Left lung (tissue), 10 donors: ENCODE measurements around the gene MAT2A. TPM values are rescaled to one million over a fixed set of nuclear protein-coding genes. Genes with fewer than 3 reads are reported as not detected.
A peak's percentile ranks its signal among the peaks of the same experiment; 100 is the strongest.

Experiments used
- ATAC-seq: fragments of 200-7000 bp; cut with Tn5 transposase; one replicate; pipeline ENCODE4 v1.9.1; 2020; ENCODE audit warnings: moderate library complexity
- DNase-seq, 4 donors: peaks; one replicate each; pipeline ENCODE4 v3.0.0-alpha.2; 2013 to 2020
- H3K27ac ChIP-seq, 2 donors: fragments of 200-600 bp; sonication (generic) in 1 of 2; one replicate each; pipeline versions ENCODE4 v1.5.0 to v1.8.0; 2020 to 2021
- H3K27me3 ChIP-seq, 2 donors: fragments of 200-600 bp; sonication (generic) in 1 of 2; one replicate each; pipeline versions ENCODE4 v1.5.0 to v1.8.0; 2020 to 2021
- H3K36me3 ChIP-seq, 2 donors: fragments of 200-600 bp; sonication (generic) in 1 of 2; one replicate each; pipeline versions ENCODE4 v1.5.0 to v1.8.0; 2020 to 2021
- H3K4me1 ChIP-seq, 2 donors: fragments of 200-600 bp; one replicate each; pipeline ENCODE4 v1.8.0; 2021
- H3K4me3 ChIP-seq, 2 donors: fragments of 200-600 bp; sonication (generic) in 1 of 2; one replicate each; pipeline versions ENCODE4 v1.5.0 to v1.8.0; 2020 to 2021; ENCODE audit warnings: mild to moderate bottlenecking in 1 of 2
- H3K9me3 ChIP-seq, 2 donors: fragments of 200-600 bp; sonication (generic) in 1 of 2; one replicate each; pipeline versions ENCODE4 v1.5.0 to v1.8.0; 2020 to 2021
- CTCF ChIP-seq, 2 donors: fragments of 200-600 bp; sonication (generic) in 1 of 2; IDR thresholded peaks; one replicate each; pipeline versions ENCODE4 v1.5.0 to v1.8.0; 2021; ENCODE audit warnings: antibody characterized with exemption in 2 of 2
- intact Hi-C, 2 donors: fragments of 100-400 bp; cut with DNase I; formaldehyde crosslinking; loops; one replicate each; pipeline versions ENCODE4 v1.11.2 to v1.14.2; 2022
- polyA plus RNA-seq, 6 donors: library from polyadenylated mRNA; unstranded; fragments of 120-200 nt; gene quantifications; one replicate each; pipeline ENCODE4 v1.2.1, GENCODE V29; 2013; ENCODE audit not compliant: insufficient read length in 6 of 6
- total RNA-seq, 2 donors: library from RNA; stranded (reverse); fragmentation: NEBNext Ultra II Directional; extraction: Animal tissue kit (Norgen Biotek cat#: 25700); gene quantifications; one replicate each; pipeline ENCODE4 v1.2.1, GENCODE V29; 2021
- donor health status: DM: no; HTN: yes; CAD: no.
- donor health status: DM: no; HTN: no; CAD: no.

The MAT2A gene
- total and polyA plus RNA-seq, 8 donors, result 135 to 341 (median 295) TPM

- intact Hi-C loops, result no loop called here
- TF ChIP-seq CTCF (IDR thresholded peaks at IDR 0.05), result no peak
- DNase-seq (no peak), ATAC-seq (peak; percentile 33)
- Histone ChIP-seq H3K4me3 (no peak overlapping the region), H3K4me1 (peaks cover 4 to 11% of the 10 kb centered on the region in 2 donors), H3K27me3 (no peaks in the 10 kb centered on the region), H3K27ac (no peak overlapping the region), H3K36me3 (no peaks in the 10 kb centered on the region), H3K9me3 (no peaks in the 10 kb centered on the region)
These were observed 27.8 kb upstream of the MAT2A start for GRCh38 chr2:85511008-85511811.

DNA sequence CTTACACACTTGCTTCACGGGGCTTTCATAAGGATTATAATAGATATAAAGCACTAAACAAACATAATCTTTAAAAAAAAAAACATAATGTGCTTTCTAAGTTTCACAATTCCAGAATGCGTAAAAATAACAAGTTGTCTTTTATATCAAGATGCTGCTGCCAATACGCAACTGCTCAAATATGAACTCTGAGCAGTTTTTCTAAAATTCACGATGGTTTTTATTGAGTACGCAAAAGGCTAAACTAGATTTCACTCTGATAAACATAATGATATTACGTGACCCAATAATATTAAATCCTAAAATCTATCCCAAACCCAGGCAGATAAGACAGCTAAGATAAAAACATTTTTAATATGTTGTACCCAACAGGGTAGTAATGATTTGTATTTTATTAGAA lies 24.6 kb upstream of the MAT2A start:
- Histone ChIP-seq H3K9me3 (no peaks in the 10 kb centered on the region), H3K4me1 (peaks cover 4 to 22% of the 10 kb centered on the region in 2 donors), H3K4me3 (no peak overlapping the region), H3K36me3 (no peaks in the 10 kb centered on the region), H3K27me3 (no peaks in the 10 kb centered on the region), H3K27ac (no peak overlapping the region)
- ATAC-seq, result no peak
- no peak for DNase-seq
- intact Hi-C loops, result no loop called here
- TF ChIP-seq CTCF (IDR thresholded peaks at IDR 0.05), result no peak

DNA sequence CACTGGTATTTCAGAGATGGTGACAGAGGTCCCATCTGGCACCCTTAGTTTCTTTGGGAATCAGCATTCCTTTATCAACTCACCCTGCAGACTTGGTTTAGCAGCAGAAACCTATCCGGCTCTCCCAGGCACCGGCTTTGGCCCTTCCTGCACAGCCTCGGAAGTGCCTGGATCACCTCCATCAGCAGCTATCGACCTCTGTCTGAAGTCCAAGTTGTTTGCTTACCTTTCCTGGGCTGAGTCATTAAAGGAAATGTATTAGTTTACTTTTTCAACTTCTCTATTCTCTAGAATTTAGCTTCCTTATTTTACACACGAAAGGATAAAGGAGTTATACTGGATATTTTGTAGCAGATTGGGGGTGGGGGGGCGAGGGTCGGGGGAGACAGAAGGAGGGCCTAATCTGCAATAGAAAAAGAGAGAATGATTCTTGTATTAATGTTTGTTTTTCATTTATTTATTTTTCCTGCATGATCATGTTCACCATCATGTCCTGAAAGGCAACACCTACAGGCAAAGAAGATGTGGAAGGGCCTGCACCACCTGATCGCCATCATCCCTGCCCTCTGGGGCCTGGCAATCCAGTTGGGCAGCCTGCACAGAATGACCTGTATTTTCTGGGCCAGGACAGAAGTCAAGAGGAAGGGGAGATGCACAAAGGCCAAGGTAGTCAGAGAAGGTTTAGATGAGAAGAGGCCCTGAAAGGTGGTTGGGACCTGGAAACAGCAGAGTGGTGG lies 22.1 kb upstream of the MAT2A start:
- Histone ChIP-seq H3K27me3 (no peaks in the 10 kb centered on the region), H3K36me3 (no peaks in the 10 kb centered on the region), H3K9me3 (no peaks in the 10 kb centered on the region), H3K4me3 (no peak overlapping the region), H3K27ac (peak overlapping the region in 1 of 2 donors; percentile 75), H3K4me1 (peaks cover 0 to 12% of the 10 kb centered on the region in 2 donors)
- no peak for TF ChIP-seq CTCF (IDR thresholded peaks at IDR 0.05)
- no peak for DNase-seq
- intact Hi-C loops, result no loop called here
- peak; percentile 86 for ATAC-seq

- ATAC-seq (no peak), DNase-seq (no peak)
- Histone ChIP-seq H3K27ac (no peak overlapping the region), H3K4me1 (peaks cover 0 to 17% of the 10 kb centered on the region in 2 donors), H3K9me3 (no peaks in the 10 kb centered on the region), H3K4me3 (no peak overlapping the region), H3K36me3 (no peaks in the 10 kb centered on the region), H3K27me3 (no peaks in the 10 kb centered on the region)
- intact Hi-C loops, result no loop called here
- no peak for TF ChIP-seq CTCF (IDR thresholded peaks at IDR 0.05)
These were observed 16.8 kb upstream of the MAT2A start for GRCh38 chr2:85522090-85522647.
